Activated CD4-positive, alpha-beta T cell treated with anti-CD3 and anti-CD28 coated beads, Interleukin-10, Interleukin-2, amounts not matched to agents 100 ng/mL and 50 ng/mL, durations not matched to agents 16 hours and 8 hours (primary cell): ENCODE data around the gene TPX2.
"Not testable (repeated sequence)": the region's sequence is repeated elsewhere in the genome, so short reads cannot be mapped to it uniquely, and the experiment has no call there.

Experiments used
- DNase-seq: peaks from one replicate; pipeline ENCODE4 v3.0.0-alpha.2; 2020

The TPX2 gene

DNA sequence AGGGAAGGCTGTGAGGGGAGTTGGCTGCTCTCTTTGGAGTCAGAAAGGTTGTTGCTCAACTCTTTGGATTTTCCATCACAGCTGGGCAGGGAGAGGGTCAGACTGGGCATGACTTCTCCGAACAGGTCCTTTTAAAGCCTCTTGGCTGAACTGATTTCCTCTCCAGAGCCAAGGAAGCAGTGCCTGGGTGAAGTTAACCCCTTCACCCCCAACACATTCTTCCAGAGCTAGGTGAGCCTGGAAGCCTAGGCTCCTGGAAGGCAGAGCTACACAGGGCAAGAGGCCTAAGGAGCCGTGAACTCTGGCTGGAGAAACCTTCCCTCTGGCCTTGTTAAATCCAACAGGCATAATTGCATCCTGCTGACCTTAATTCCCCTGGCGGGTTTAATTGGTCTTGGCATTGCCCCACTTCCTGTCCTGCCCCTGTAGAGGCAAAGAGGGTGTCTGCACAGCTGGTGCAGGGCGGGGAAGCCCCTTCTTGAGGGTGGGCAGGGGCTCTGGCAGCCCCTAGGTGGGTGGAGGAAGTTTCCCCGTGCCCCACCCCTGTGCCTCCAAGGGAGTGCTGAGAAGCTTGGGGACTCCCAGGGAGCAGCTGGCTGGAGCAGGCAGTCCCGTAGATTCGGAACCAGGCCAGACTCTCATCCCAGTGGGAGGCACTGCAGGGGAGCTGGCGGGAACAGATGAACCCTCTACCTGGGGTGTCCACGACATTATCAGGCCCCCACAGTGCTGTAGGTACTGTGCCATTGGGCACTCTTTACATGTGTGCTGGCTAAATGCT lies 76.5 kb downstream of the TPX2 start:
- no peak for DNase-seq

DNA sequence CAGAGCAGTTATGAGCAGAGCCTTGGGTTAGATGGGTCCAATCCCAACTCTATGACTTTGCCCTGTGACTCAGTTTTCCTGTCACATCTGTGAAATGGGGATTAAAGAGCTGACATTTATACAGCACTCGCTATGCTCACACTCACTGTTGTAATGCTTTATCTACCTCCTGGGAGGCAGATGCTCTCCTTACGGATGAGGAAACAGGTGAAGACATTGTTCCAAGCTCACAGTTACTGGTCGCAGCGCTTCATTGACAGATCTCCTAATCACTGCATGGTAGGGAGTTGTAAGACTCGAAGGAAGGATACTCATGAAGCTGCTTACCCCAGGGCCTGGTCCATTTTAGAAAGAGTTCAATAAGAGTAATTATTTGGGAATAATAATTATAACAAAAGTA lies 77.1 kb downstream of the TPX2 start:
- DNase-seq, result no peak

DNA sequence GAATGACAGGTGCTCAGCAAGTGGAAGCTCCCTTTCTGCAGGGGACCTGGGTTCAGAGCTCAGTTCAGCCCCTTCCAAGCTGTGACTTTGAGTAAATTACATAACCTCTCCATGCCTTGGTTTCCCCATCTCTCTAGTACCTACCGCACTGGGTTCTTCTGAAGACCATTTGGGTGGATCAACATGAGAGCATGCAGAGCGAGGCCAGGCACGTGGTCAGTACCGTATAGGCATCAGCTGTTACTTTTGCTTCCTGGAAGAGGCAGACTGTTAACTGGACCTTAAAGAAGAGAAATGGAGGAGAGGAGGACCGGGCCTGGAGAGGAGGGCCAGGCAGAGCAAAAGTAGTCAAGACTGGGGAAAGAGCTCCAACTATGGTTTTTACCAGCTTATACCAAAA lies 78.4 kb downstream of the TPX2 start:
- DNase-seq, result no peak

DNA sequence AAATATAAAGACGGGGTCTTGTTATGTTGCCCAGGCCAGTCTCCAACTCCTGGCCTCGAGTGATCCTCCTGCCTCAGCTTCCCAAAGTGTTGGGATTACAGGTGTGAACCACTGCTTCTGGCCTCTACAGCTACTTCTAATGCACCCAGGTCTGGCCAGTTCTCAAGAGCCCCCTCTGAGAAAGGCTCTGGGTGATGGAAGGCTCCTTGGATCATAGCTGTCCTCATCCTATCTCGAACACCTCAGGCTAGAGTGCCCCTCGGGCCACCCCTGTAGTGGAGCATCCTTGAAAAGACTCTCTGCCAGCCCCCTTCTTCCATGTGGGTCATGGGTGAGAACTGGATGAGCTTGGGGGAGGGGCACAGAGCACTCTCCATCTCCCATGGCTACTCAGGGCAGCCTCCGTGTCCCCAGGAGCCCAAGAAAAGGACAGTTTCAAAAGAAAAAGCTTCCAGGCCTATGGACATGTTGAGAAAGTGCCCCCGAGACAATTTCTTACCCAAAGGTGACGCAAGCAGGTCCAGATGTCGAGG lies 79.4 kb downstream of the TPX2 start:
- no peak for DNase-seq

DNA sequence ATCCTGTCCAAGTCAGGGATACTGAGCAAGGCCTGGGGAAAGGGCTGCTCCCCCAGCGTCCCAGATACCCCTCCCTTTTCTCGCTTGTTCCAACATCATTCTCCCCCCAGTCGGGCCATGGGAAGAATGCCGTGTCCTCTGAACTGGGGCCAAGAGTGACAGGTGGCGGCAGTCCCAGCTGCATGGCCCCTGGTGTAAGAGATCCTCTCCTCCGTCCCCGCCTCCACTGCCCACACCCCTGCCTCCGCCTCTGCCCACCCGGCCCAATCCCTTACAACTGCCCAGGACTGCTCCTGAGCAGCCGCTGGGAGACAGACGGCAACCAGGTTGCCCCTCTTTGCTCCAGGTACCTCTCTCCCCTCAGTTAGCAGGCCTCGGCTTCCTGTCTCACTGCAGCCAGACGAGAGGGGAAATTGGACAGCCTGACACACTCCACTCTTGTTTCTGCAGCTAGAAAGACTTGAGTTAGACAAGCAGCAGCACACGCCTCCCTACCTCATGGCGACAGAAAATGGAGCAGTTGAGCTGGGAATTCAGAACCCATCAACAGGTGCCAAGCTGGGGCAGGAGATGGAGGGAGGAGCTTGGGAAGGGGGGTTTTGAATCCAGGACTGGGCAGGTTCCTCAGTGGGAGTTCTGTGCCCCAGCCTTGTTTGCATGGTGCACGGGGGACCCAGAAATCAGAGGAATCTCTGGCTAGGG lies 80.1 kb downstream of the TPX2 start, which contains the start of gene MYLK2:
Gene MYLK2 (plus strand): TSS at position 274 of the 702 bp plus-strand sequence. CDS start 225 bp downstream, at position 499.
- no peak for DNase-seq

DNA sequence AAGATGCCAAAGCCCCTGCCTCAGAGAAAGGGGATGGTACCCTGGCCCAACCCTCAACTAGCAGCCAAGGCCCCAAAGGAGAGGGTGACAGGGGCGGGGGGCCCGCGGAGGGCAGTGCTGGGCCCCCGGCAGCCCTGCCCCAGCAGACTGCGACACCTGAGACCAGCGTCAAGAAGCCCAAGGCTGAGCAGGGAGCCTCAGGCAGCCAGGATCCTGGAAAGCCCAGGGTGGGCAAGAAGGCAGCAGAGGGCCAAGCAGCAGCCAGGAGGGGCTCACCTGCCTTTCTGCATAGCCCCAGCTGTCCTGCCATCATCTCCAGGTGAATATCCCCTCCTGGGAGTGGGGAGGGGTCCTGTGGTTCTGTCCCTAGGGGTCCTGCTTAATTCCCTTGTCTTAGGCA lies 81.1 kb downstream of the TPX2 start:
- DNase-seq, result no peak

DNA sequence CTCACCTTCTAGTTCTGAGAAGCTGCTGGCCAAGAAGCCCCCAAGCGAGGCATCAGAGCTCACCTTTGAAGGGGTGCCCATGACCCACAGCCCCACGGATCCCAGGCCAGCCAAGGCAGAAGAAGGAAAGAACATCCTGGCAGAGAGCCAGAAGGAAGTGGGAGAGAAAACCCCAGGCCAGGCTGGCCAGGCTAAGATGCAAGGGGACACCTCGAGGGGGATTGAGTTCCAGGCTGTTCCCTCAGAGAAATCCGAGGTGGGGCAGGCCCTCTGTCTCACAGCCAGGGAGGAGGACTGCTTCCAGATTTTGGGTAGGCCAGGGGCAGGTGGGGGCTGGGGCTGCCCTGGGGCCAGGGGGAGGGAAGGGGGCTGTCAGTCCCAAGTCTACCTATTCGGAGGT lies 82.3 kb downstream of the TPX2 start:
- DNase-seq, result no peak

DNA sequence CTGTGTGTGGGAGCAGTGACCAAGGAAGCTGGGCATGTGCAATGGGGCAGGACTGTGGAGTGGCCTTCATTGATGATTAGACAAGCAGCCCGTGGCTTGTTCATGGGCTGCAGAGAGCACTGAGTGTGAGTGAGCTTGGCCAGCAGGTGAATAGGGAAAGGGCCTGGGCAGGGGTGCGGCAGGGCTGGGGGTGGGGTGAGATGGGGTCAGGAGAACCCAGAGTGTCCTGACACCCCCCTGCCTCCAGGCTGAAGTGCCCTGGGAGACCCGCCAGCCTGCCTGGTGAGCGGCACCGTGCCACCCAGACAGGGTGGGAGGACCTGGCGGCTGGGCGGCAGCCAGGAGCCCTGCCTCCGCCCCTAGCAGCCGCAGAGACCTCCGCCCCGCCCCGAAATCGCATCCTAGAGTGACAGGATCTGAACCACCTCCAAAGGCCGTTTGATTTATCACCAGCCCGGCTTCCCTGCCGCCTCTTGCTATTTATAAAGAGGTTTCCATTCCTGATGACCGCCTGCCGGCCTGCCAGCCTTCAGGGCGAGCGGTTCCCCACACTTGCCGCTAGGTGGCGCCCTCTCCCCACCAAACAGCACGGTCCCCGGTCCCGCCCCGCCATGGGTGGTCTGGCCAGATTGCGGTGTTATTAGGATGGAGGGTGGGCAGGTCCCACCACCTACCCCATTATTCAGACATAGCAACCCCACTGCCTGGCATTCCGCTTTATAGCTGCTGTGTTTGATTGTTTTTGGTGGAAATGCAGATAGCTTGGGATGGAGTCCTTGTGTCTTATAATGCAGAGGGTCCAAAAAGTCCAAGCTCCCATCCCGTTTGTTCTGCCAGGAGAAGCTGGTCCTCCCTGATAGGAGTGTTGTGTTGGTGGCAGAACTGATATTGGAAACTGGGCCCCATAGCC lies 83.6 kb downstream of the TPX2 start:
- DNase-seq, result peak; percentile 72

DNA sequence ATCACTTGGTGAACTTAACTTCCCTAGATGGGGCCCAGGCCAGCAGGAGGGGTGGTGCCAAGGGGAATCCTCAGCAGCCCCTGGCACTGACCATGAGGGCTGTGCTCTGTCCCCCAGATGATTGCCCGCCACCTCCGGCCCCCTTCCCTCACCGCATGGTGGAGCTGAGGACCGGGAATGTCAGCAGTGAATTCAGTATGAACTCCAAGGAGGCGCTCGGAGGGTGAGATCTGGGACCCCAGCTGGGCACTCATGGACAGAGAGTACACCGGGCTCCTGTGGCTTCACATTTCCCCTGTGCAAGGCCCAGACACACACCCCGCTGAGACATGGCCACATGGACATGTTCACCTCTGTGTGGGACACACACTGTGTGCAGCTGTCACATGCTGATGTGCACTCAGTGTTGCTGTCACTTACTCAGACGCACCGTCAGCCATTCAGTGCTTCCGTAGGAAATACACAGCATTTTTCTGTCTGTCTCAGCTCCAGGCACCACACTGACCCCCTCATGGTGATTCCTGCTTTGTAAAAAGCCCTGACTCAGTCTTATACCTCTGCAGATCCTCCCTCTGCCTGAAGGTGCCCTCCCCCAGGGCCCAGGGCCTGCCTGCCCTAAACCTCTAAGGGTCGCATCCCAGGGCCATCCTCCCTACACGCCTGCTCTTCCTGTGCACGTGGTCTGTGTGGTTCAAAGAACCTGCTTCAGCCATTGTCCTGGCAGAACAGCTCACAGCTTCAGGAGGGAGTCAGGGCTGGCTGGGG lies 84.5 kb downstream of the TPX2 start:
- DNase-seq, result no peak

DNA sequence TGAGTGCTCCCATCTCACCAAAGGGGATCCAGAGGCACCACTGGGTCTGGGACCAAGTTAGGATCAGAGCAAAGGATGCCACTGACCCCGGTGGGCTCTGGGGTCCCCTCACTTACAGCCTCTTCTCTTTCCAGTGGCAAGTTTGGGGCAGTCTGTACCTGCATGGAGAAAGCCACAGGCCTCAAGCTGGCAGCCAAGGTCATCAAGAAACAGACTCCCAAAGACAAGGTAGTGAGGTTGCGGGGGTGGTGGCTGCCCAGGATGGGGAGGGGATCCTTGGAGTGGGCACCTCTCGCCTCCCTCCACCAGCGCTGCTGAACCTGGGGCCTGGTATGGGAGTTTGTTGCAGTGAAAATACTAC lies 85.0 kb downstream of the TPX2 start:
- no peak for DNase-seq

DNA sequence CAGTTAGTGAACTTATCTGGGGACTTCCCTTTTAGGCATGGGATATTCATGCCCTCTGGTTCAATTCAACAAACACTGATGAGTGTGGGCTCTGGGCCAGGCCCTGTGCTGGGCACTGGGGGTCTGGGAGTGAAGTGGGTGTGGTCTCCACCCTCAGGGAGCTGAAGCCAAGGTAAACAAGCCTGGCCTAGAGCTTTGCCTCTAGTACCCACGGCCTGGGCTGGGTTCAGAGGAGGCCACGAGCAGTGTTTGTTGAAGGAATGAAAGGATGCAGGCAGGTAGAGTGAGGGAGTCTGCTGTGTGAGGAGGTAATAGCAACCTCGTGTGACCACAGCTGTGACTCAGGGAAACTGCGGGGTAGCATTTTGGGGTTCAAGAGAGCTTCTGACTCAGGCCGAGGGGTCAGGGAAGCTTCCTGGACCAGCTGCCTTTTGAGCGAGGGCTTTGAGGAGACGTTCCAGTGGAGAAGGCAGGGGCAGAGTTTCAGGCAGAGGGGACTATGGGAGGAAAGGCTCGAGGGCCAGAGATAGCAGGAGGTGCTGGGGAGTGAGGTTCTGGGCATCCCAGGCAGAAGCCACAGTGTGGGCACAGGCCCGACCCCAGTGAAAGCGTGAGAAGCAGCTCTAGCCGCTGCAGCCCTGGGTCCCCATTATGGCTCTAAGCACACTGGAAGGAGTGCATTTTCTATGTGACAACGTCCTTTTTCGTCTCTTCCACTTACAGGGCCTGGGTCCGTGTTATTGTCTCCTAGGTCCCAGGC lies 85.6 kb downstream of the TPX2 start:
- DNase-seq, result no peak

DNA sequence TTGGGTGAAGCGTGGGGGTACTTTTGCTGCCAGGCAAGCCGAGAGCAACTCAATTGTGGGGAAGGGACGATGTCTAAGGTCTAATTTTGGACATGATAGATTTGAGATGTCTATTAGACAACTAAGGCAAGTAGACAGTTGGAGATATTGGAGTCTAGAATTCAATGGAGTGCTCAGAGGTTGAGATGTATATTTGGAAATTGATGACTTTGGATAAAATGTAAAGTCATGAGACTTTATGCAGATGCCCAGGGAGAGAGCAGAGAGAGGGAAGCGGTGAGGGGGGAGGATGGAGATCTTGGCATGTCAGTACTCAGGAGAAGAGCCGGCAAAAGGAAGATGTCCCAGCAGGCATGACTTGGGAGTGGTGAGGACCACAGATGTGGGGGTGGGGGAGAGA lies 87.0 kb downstream of the TPX2 start:
- no peak for DNase-seq

DNA sequence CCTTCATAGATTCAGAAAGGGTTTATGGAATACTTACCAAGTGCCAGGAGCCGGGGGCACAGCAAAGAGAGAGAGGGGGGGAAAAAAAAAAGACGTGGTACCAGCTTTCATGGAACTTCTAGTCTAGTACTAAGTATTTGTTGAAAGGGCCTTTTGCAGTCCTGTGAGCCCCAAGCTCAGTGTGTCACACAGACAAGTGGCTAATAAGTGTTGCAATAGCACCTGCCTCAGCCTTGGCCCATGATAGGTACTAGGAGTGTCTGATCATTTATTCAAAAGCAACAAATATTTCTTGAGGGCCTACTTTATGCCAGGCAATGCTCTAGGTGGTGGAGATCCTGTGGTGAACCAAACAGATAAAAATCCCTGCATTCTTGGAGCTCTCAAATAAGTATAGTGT lies 88.0 kb downstream of the TPX2 start:
- DNase-seq, result no peak

DNA sequence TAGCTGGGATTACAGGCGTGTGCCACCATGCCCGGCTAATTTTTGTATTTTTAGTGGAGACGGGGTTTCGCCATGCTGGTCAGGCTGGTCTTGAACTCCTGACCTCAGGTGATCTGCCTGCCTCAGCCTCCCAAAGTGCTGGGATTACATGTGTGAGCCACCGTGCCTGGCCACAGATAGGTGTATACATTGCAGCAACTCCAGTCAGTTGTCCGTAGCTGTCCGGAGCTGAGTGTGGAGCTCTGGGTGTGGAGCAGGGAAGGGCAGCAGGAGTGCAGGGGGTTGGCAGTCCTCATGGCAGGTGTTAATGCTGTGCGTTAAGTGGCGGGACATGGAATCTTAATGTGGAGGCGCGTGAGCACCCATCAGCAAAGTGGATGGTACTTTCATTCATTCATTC lies 88.9 kb downstream of the TPX2 start:
- not testable (repeated sequence) for DNase-seq

DNA sequence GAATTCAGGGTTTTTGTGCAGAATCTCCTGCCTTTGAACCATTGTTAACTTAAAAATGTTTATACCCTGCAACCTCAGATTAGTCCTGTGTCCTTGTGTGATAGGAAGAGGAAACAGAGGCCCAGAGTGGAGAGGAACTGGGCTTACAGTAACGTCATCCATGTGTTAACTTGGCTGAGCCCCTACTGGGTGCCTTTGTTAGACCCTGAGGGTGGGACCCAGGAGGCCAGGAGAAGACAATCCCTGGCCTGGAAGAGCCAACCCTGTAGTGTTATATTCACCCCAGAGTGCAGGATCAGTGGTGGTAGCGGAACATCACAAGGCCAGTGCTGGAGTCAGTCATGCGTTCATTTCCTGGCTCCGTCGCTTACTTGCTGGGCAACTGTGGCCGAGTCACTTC lies 90.6 kb downstream of the TPX2 start:
- no peak for DNase-seq

DNA sequence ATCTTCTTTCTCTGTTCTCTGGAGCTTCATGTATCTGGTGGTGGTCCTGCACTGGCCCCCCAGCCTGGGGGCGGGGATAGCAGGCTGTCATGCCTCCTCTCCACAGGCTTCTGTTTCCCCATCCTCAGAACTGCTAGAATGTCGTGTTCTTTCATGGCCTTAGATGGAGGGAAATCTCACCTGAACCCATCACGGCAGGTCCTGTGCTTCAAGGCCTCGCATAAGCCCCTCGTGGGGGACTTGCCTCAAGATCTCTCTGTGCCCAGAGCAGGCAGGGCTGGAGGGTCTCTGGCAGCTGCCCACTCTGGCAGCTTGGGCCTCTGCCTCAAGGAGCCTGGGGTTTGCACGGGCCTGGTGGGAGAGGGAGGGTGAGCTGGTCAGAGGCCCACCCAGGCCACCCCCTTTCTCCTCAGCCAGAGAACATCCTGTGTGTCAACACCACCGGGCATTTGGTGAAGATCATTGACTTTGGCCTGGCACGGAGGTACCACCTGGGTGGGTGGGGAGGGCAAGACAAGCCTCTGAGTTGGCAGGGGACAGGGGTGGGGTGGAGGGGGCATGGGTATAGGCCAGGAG lies 91.4 kb downstream of the TPX2 start:
- no peak for DNase-seq

DNA sequence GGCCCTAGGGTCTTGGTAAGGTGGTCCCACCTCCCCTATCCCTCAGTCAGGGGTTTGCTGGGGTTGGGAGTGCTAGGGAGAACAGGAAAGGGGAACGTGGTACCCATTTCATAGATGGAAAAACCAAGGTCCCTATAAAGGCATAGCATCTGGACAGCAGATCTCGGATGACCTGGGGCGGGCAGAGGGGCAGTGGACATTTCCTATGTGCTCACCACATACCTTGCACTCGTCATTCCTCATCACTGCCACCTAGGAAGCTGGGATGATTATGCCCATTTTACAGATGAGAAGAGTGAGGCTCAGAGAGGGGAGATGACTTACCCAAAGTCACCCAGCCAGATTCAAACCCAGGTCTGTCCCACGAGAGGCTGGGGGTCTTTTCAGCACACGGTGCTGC lies 92.1 kb downstream of the TPX2 start:
- DNase-seq, result no peak

DNA sequence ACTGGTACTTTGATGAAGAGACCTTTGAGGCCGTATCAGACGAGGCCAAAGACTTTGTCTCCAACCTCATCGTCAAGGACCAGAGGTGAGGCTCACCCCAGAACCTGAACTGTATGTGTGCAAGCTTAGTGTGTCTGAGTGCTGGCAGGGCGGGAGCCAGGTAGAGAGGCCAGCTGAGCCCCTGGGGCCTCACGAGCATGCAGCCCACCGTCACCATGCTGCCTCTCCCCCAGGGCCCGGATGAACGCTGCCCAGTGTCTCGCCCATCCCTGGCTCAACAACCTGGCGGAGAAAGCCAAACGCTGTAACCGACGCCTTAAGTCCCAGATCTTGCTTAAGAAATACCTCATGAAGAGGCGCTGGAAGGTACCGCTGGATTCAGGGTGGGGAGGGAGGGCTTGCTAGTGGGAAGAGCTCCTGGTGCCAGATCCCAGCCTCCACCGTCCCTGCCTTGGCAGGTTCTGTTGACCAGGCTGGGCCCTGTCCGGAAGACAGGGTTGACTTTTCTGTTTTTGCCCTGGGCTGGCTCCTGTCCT lies 92.7 kb downstream of the TPX2 start:
- DNase-seq, result no peak

DNA sequence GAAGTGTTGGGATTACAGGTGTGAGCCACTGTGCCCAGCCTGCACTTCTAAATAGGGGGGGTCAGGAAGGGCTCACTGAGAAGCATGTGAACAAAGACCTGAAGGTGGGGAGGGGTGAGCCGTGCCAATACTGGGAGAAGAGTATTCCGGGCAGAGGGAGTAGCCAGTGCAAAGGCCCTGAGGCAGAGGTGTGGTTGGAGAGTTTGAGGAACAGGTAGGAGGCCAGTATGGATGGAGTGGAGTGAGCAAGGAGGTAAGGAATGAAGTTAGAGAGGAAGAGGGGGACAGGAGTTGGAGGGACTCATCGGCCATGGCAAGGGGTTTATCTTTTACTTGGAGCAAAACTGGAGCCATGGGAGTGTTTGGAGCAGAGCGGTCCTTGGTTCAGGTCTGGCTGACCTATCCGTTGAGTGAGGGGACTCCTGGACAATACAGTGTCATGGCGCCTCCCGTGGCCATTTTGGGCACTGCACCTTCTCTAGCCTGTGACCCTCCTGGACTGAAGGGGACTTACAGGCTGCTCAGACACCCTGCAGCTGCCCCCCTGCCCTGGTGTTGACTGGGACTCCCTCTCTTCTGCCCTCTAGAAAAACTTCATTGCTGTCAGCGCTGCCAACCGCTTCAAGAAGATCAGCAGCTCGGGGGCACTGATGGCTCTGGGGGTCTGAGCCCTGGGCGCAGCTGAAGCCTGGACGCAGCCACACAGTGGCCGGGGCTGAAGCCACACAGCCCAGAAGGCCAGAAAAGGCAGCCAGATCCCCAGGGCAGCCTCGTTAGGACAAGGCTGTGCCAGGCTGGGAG lies 94.2 kb downstream of the TPX2 start:
- DNase-seq, result peak; percentile 60

DNA sequence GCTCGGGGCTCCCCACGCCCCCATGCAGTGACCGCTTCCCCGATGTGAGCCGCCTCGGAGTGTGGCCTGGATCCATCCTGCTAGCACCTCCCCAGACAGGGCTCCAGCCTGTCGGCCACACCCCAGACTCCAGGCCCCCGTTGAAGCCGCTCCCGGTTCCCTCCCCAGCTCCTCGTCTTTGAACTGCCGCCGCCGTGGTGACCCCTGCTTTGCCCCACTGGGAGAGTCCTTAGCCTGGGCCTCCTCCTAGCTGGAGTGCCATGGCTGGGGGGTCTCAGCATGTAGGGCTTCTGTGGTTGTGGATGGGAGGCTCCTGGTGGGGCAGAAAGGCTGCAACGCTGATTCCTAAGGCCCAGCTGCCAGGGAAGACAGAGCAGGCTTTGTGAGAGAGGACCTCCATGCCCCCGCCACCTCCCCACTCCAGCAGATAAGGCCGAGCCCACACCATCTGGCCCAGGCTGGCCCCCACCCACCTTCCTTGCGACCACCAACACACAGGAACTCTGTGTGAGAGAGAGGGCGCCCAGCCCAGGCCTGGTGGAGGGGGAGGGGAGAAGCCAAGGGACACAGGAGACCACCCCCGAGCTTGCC lies 94.9 kb downstream of the TPX2 start:
- DNase-seq, result no peak
